ENCODE data around the gene ZXDC. TPM values are rescaled to one million over a fixed set of nuclear protein-coding genes. Genes with fewer than 3 reads are reported as not detected.

Gene ZXDC
- total and polyA plus RNA-seq, 9 of the 15 experiments (the other 6 are each of a cell fraction or from before 2014, with no cell fraction given): 0.59 to 13.4 (median 7.3) TPM

DNA sequence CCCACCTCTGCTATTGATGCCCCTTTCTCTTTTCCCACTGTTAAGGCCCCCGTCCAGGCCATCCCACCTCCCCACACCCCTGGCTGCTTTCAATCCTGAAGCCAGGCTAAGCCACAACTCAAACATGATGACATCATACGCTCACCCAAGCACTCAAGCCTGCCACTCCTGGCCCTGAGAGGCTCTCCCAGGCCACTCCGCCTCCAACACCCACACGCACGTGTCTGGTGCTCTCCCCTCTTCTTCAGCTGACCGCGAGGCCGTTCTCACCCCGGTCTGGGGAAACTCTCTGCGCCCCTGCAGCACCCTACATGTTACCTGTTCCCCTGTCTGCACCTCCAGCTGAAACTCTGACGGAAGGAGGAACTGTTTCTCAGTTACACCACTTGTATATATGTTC lies 6.2 kb downstream of the ZXDC start:
- no peak overlapping the region for H3K4me3 ChIP-seq
- H3K4me1 ChIP-seq (replicated peaks in 1 of 2; ENCODE audit: control insufficient read depth in 2 of 2, insufficient read depth in 2 of 2, low read length in 2 of 2): peaks cover 8 to 23% of the 10 kb centered on the region in 2 experiments; a peak in 4 of 5 replicates
- in situ Hi-C loops (cut with MboI) (no loop called here), intact Hi-C loops (cut with micrococcal nuclease) (no loop called here)
- no peak overlapping the region for H3K27ac ChIP-seq (ENCODE audit: extremely low read depth, low read depth, low read length)
- H3K9me1 ChIP-seq (ENCODE audit: control insufficient read depth, insufficient read depth, low read length): no peaks in the 10 kb centered on the region
- no peak overlapping the region for H2AFZ ChIP-seq (ENCODE audit: low read depth, low read length)
- TF ChIP-seq ZBTB2 (IDR thresholded peaks at IDR 0.05): no peak
- TF ChIP-seq ZNF589 (CRISPR knock-in tag; IDR thresholded peaks at IDR 0.05; ENCODE audit: low read depth): no peak
- TF ChIP-seq ESRRA (IDR thresholded peaks at IDR 0.05; ENCODE audit: borderline replicate concordance, low read depth): no peak
- TF ChIP-seq, protein P1, sequence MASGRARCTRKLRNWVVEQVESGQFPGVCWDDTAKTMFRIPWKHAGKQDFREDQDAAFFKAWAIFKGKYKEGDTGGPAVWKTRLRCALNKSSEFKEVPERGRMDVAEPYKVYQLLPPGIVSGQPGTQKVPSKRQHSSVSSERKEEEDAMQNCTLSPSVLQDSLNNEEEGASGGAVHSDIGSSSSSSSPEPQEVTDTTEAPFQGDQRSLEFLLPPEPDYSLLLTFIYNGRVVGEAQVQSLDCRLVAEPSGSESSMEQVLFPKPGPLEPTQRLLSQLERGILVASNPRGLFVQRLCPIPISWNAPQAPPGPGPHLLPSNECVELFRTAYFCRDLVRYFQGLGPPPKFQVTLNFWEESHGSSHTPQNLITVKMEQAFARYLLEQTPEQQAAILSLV (tag; IDR thresholded peaks at IDR 0.05): no peak
- TF ChIP-seq CAMTA2 (CRISPR knock-in tag; conservative IDR thresholded peaks at IDR 0.05): no peak
- TF ChIP-seq HOXB6 (CRISPR knock-in tag; IDR thresholded peaks at IDR 0.05; ENCODE audit: borderline replicate concordance): no peak
- TF ChIP-seq, protein P2, sequence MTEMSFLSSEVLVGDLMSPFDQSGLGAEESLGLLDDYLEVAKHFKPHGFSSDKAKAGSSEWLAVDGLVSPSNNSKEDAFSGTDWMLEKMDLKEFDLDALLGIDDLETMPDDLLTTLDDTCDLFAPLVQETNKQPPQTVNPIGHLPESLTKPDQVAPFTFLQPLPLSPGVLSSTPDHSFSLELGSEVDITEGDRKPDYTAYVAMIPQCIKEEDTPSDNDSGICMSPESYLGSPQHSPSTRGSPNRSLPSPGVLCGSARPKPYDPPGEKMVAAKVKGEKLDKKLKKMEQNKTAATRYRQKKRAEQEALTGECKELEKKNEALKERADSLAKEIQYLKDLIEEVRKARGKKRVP (CRISPR knock-in tag; IDR thresholded peaks at IDR 0.05): no peak
- ChIA-PET CTCF (ENCODE audit: low intra/inter-chr PET ratio) (no interaction called here), POLR2A (no interaction called here)
- no peak overlapping the region for H3K4me2 ChIP-seq (ENCODE audit: insufficient read depth, low read length)
- peaks cover 72% of the 10 kb centered on the region for H3K36me3 ChIP-seq (ENCODE audit: control insufficient read depth, insufficient read depth, low read length)
- 93% methylated on average over 3 of the region's 11 CpGs for WGBS (ENCODE audit: insufficient coverage, low coverage, missing lambda C conversion rate)
- FAIRE-seq (no peak), DNase-seq (ENCODE audit: extremely low read depth in 1 of 4, low spot score in 3 of 4) (no peak), ATAC-seq (no peak)
- no peaks in the 10 kb centered on the region for H3K27me3 ChIP-seq (ENCODE audit: control insufficient read depth in 2 of 2, insufficient read depth in 2 of 2, low read length in 2 of 2)
- peaks cover 7% of the 10 kb centered on the region for H4K20me1 ChIP-seq (replicated peaks; ENCODE audit: control insufficient read depth, insufficient read depth, low read length)
- H3K9me3 ChIP-seq (replicated peaks; ENCODE audit: control insufficient read depth, insufficient read depth, low read depth, low read length): no peaks in the 10 kb centered on the region
- peaks cover 40% of the 10 kb centered on the region for H3K79me2 ChIP-seq (ENCODE audit: control insufficient read depth, insufficient read depth, low read length)
- BruUV-seq (replicated peaks): no TSS peak
- no peak overlapping the region for H3K9ac ChIP-seq (ENCODE audit: insufficient read depth in 1 of 2, low read depth in 2 of 2, low read length in 2 of 2)
